Stimulated activated CD4-positive, alpha-beta T cell treated with anti-CD3 and anti-CD28 coated beads, Interleukin-15, amount 100 ng/mL, for 48 hours (primary cell): Measurements from ENCODE around the gene LPIN2.
A peak's percentile ranks its signal among the peaks of the same experiment; 100 is the strongest.

ENCODE experiments used
- DNase-seq, 2 donors: peaks; one replicate each; pipeline ENCODE4 v3.0.0-alpha.2; 2020; ENCODE audit warnings: low read depth in 2 of 2

The LPIN2 gene

GRCh38 chr18:2982452-2983269, 30.3 kb downstream of the LPIN2 start:
- no peak for DNase-seq

GRCh38 chr18:2982022-2982421, 30.9 kb downstream of the LPIN2 start:
- no peak for DNase-seq

- no peak for DNase-seq
Observed at GRCh38 chr18:2981212-2981728, 31.7 kb downstream of the LPIN2 start.

- DNase-seq, result no peak
Observed at GRCh38 chr18:2979871-2980790, 32.8 kb downstream of the LPIN2 start.

GRCh38 chr18:2979129-2979528, 33.8 kb downstream of the LPIN2 start:
- no peak for DNase-seq

- DNase-seq, result no peak
Observed at GRCh38 chr18:2978661-2979106, 34.3 kb downstream of the LPIN2 start.

GRCh38 chr18:2978208-2978607, 34.7 kb downstream of the LPIN2 start:
- no peak for DNase-seq

GRCh38 chr18:2976218-2977132, 36.5 kb downstream of the LPIN2 start:
- DNase-seq, result no peak

- DNase-seq, result no peak
Observed at GRCh38 chr18:2974731-2975130, 38.2 kb downstream of the LPIN2 start.

- DNase-seq, result peak; percentile 60 to 67
Observed at GRCh38 chr18:2971741-2972552, 41.0 kb downstream of the LPIN2 start.

- no peak for DNase-seq
Observed at GRCh38 chr18:2970772-2971659, 41.9 kb downstream of the LPIN2 start.

- no peak for DNase-seq
Observed at GRCh38 chr18:2970344-2970743, 42.6 kb downstream of the LPIN2 start.

- DNase-seq, result no peak
Observed at GRCh38 chr18:2969695-2970094, 43.2 kb downstream of the LPIN2 start.

GRCh38 chr18:2968606-2969005, 44.3 kb downstream of the LPIN2 start:
- DNase-seq, result no peak

- DNase-seq, result no peak
Observed at GRCh38 chr18:2967820-2968219, 45.1 kb downstream of the LPIN2 start.

GRCh38 chr18:2967357-2967756, 45.6 kb downstream of the LPIN2 start:
- no peak for DNase-seq

- DNase-seq, result no peak
Observed at GRCh38 chr18:2966560-2966959, 46.4 kb downstream of the LPIN2 start.

GRCh38 chr18:2965797-2966196, 47.1 kb downstream of the LPIN2 start:
- DNase-seq, result no peak

- DNase-seq, result no peak
Observed at GRCh38 chr18:2964361-2965010, 48.5 kb downstream of the LPIN2 start.
